ENCODE measurements around the gene TMCC1. TPM values are rescaled to one million over a fixed set of nuclear protein-coding genes. Genes with fewer than 3 reads are reported as not detected.

TMCC1 gene
- total RNA-seq, 1 donor from 2014 or later: 18.0 TPM

GRCh38 chr3:129632977-129633376 is 260.5 kb downstream of the TMCC1 start:
- Mint-ChIP-seq H3K27ac (no peak overlapping the region), H3K4me3 (ENCODE audit: low read depth) (no peak overlapping the region), H3K36me3 (ENCODE audit: low read depth) (no peaks in the 10 kb centered on the region), H3K4me1 (ENCODE audit: low read depth) (peaks cover 3% of the 10 kb centered on the region), H3K9me3 (no peaks in the 10 kb centered on the region), H3K27me3 (ENCODE audit: low read depth) (peaks cover 21% of the 10 kb centered on the region)
- no peak for DNase-seq (ENCODE audit: low spot score)
- intact Hi-C loops (cut with micrococcal nuclease): no loop called here

DNA sequence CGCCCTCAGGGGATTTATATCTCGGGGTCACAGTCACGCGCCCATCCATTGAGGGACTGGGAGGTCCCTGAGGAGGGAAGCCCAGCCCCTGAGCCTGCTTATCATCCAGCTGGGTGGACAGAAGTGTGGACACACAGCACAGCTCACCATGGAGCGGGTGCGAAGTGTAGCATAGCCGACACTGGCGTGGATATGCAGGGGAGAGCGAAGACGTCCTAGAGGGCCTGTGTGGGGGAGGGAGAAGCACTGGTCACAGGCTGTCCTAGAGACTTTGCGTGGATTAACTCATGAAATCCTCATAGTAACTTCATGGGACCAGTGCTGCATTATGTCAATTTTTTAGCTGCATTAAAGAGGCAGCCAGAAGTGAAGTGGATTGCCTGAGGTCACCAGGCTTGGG is 261.0 kb downstream of the TMCC1 start:
- H3K4me3 Mint-ChIP-seq (ENCODE audit: low read depth): no peak overlapping the region
- peaks cover 19% of the 10 kb centered on the region for H3K27me3 Mint-ChIP-seq (ENCODE audit: low read depth)

GRCh38 chr3:129632056-129632455 is 261.5 kb downstream of the TMCC1 start:
- Mint-ChIP-seq H3K9me3 (no peaks in the 10 kb centered on the region), H3K27ac (no peak overlapping the region), H3K27me3 (ENCODE audit: low read depth) (peaks cover 15% of the 10 kb centered on the region), H3K36me3 (ENCODE audit: low read depth) (no peaks in the 10 kb centered on the region), H3K4me1 (ENCODE audit: low read depth) (peaks cover 12% of the 10 kb centered on the region), H3K4me3 (ENCODE audit: low read depth) (no peak overlapping the region)
- DNase-seq (ENCODE audit: low spot score): no peak
- intact Hi-C loops (cut with micrococcal nuclease): no loop called here

More for the DNA sequence above, 261.0 kb downstream of the TMCC1 start:
- no peaks in the 10 kb centered on the region for H3K36me3 Mint-ChIP-seq (ENCODE audit: low read depth)
- peaks cover 7% of the 10 kb centered on the region for H3K4me1 Mint-ChIP-seq (ENCODE audit: low read depth)
- H3K9me3 Mint-ChIP-seq: no peaks in the 10 kb centered on the region
- intact Hi-C loops (cut with micrococcal nuclease): no loop called here
- no peak for DNase-seq (ENCODE audit: low spot score)
- no peak overlapping the region for H3K27ac Mint-ChIP-seq

DNA sequence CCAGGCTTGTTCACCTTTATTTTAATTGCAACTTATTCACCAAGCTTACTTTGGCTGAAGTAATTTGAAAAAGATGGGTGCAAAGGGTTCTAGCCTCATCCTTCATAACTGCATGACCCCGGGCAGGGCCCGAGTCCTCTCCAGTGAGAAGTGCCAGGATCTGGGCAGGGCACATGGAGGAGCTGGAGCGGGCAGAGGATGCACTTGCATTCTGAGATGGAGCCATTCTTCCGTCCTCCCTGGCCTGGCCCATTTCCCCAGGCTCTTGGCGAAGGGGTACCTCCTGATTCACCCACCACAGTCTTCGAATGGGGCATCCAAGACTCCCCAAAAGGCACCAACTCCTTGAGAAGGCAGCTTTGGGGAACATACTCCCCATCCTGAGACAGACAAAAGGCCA is 264.5 kb downstream of the TMCC1 start:
- Mint-ChIP-seq H3K27ac (no peak overlapping the region), H3K4me1 (ENCODE audit: low read depth) (peaks cover 18% of the 10 kb centered on the region), H3K36me3 (ENCODE audit: low read depth) (no peaks in the 10 kb centered on the region), H3K27me3 (ENCODE audit: low read depth) (peaks cover 5% of the 10 kb centered on the region), H3K4me3 (ENCODE audit: low read depth) (peak overlapping the region; percentile 2), H3K9me3 (no peaks in the 10 kb centered on the region)
- no peak for DNase-seq (ENCODE audit: low spot score)
- intact Hi-C loops (cut with micrococcal nuclease): loop anchor here (5.0 kb wide), 4 partner anchors 263 to 483 kb away; partner anchors contain the start of gene TMCC1

GRCh38 chr3:129628169-129628522 is 265.4 kb downstream of the TMCC1 start:
- no peaks in the 10 kb centered on the region for H3K36me3 Mint-ChIP-seq (ENCODE audit: low read depth)
- H3K4me3 Mint-ChIP-seq (ENCODE audit: low read depth): peak overlapping the region; percentile 86
- H3K27me3 Mint-ChIP-seq (ENCODE audit: low read depth): peaks cover 5% of the 10 kb centered on the region
- peaks cover 18% of the 10 kb centered on the region for H3K4me1 Mint-ChIP-seq (ENCODE audit: low read depth)
- intact Hi-C loops (cut with micrococcal nuclease): loop anchor here (5.0 kb wide), 4 partner anchors 264 to 484 kb away; partner anchors contain the start of gene TMCC1
- no peaks in the 10 kb centered on the region for H3K9me3 Mint-ChIP-seq
- H3K27ac Mint-ChIP-seq: peak overlapping the region; percentile 79
- DNase-seq (ENCODE audit: low spot score): no peak

DNA sequence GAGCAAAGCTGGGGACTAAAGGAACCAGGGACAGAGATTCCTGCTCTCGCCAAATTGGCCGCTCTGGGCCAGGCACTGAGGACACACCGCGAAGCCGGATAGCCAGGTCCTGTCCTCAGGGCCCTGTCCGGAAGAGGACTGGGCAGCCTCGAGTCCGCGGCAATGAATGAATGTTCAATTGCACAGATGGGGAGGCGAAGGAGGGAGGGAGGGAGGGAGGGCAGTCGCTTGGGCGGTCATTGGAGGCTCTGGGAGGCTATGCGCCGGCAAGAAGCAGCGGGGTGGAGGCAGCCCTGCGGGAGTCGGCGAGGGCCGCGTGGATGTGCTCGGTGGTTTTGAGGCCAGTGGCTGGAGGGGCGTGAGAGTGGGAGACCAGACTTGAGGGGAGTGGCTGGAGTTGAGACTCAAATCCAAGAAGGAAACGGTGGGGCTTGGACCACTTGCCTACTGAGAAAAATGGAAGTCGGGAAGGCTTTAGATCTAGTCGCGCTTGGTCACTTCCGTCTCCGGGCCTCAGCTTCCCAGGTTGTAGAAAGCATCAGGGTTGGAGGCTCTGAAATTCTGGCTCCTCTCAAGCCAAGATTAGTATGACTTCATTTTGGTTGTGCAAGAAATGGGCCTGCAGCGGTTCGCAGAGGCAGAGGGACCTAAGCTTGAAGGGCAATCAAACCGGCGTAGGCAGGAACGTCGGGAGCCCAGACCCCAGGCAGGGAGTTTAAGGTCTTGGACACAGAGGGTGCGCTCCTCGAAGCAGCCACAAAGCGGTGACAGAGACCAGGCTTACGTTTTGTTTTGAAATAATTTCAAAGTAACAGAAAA is 266.0 kb downstream of the TMCC1 start:
- intact Hi-C loops (cut with micrococcal nuclease): loop anchor here (1.0 to 5.0 kb wide), 7 partner anchors 17 to 485 kb away; partner anchors contain the start of gene TMCC1
- Mint-ChIP-seq H3K9me3 (no peaks in the 10 kb centered on the region), H3K36me3 (ENCODE audit: low read depth) (no peaks in the 10 kb centered on the region), H3K27ac (peak overlapping the region; percentile 79), H3K4me3 (ENCODE audit: low read depth) (peak overlapping the region; percentile 86), H3K27me3 (ENCODE audit: low read depth) (peaks cover 5% of the 10 kb centered on the region), H3K4me1 (ENCODE audit: low read depth) (peaks cover 18% of the 10 kb centered on the region)
- peak; percentile 44 for DNase-seq (ENCODE audit: low spot score)

GRCh38 chr3:129626744-129627349 is 266.7 kb downstream of the TMCC1 start:
- no peaks in the 10 kb centered on the region for H3K36me3 Mint-ChIP-seq (ENCODE audit: low read depth)
- intact Hi-C loops (cut with micrococcal nuclease): loop anchor here (1.0 to 5.0 kb wide), 7 partner anchors 16 to 485 kb away; partner anchors contain the start of gene TMCC1
- H3K4me3 Mint-ChIP-seq (ENCODE audit: low read depth): peak overlapping the region; percentile 86
- peak; percentile 69 for DNase-seq (ENCODE audit: low spot score)
- H3K4me1 Mint-ChIP-seq (ENCODE audit: low read depth): peaks cover 18% of the 10 kb centered on the region
- peak overlapping the region; percentile 79 for H3K27ac Mint-ChIP-seq
- H3K27me3 Mint-ChIP-seq (ENCODE audit: low read depth): peaks cover 5% of the 10 kb centered on the region
- H3K9me3 Mint-ChIP-seq: no peaks in the 10 kb centered on the region

- H3K27me3 Mint-ChIP-seq (ENCODE audit: low read depth): peaks cover 5% of the 10 kb centered on the region
- DNase-seq (ENCODE audit: low spot score): no peak
- intact Hi-C loops (cut with micrococcal nuclease): loop anchor here (5.0 kb wide), 4 partner anchors 267 to 487 kb away; partner anchors contain the start of gene TMCC1
- H3K27ac Mint-ChIP-seq: no peak overlapping the region
- peaks cover 18% of the 10 kb centered on the region for H3K4me1 Mint-ChIP-seq (ENCODE audit: low read depth)
- peak overlapping the region; percentile 56 for H3K4me3 Mint-ChIP-seq (ENCODE audit: low read depth)
- no peaks in the 10 kb centered on the region for H3K9me3 Mint-ChIP-seq
- H3K36me3 Mint-ChIP-seq (ENCODE audit: low read depth): no peaks in the 10 kb centered on the region
Observed at GRCh38 chr3:129625072-129625874, 268.2 kb downstream of the TMCC1 start.

DNA sequence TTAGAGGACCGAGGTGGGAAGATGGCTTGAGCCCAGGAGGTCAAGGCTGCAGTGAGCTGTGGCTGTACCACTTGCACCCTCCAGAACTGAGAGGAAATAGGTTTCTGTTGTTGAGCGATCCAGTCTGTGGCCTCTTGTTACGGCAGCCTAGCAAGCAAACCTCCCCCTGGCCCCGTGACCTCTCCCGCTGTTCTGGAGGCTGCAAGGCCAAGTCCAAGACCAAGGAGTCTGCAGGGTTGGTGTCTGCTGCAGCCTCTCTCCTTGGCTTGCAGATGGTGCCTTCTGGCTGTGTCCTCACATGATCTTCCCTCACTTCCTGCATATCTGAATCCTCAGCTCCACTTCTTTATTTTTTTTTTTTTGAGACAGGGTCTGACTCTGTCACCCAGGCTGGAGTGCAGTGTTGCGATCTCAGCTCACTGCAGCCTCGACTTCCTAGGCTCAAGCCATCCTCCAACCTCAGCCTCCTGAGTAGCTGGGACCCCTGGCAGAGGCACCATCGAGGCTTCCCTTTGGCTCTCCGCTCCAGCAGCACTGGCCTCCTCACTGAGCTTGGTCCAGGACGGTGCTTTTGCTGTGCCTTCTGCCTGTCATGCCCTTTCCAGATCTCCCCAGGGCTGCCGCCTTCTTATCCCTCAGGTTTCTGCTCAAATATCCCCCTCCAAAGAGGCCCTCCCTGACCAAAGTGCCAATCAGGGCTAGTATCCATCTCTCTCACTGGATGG is 269.0 kb downstream of the TMCC1 start:
- intact Hi-C loops (cut with micrococcal nuclease): loop anchor here (5.0 kb wide), 4 partner anchors 268 to 488 kb away; partner anchors contain the start of gene TMCC1
- Mint-ChIP-seq H3K27ac (no peak overlapping the region), H3K27me3 (ENCODE audit: low read depth) (peaks cover 2% of the 10 kb centered on the region), H3K4me1 (ENCODE audit: low read depth) (peaks cover 18% of the 10 kb centered on the region), H3K9me3 (no peaks in the 10 kb centered on the region), H3K36me3 (ENCODE audit: low read depth) (no peaks in the 10 kb centered on the region), H3K4me3 (ENCODE audit: low read depth) (no peak overlapping the region)
- DNase-seq (ENCODE audit: low spot score): no peak

DNA sequence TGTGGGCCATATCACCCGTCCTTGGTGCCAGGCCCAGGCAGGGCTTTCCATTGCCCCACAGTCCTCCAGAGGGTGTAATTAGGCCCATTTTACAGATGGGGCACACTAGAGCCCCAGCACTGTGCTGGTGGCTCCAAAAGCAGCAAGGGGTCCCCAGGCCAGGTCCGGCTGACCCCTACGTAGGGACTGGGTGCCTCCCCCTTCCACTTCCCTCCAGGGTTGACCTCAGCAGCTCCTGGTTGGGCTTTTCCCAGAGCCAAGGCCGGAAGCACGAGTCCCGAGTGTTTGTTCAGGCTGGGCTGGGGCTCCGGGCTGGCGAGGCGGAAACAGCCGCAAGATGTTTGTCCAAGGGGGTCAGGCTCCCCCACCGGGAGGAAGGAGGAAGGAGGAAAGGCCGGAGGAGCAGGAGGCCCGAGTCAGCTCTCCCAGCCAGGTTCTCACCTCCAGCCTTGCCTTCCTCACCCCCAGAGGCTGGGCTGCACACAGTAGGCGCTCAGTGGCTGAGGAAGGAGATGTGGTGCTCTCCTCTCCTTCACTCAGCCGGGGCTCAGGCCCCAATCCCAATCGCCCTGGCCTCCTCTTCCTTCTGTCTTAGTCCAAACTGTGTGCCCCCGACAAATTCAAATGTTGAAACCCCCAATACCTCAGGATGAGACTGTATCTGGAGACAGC is 269.9 kb downstream of the TMCC1 start:
- peaks cover 2% of the 10 kb centered on the region for H3K27me3 Mint-ChIP-seq (ENCODE audit: low read depth)
- no peak overlapping the region for H3K4me3 Mint-ChIP-seq (ENCODE audit: low read depth)
- peaks cover 21% of the 10 kb centered on the region for H3K4me1 Mint-ChIP-seq (ENCODE audit: low read depth)
- DNase-seq (ENCODE audit: low spot score): no peak
- intact Hi-C loops (cut with micrococcal nuclease): no loop called here
- no peaks in the 10 kb centered on the region for H3K36me3 Mint-ChIP-seq (ENCODE audit: low read depth)
- no peaks in the 10 kb centered on the region for H3K9me3 Mint-ChIP-seq
- H3K27ac Mint-ChIP-seq: no peak overlapping the region

- Mint-ChIP-seq H3K4me1 (ENCODE audit: low read depth) (peaks cover 19% of the 10 kb centered on the region), H3K4me3 (ENCODE audit: low read depth) (no peak overlapping the region), H3K27ac (no peak overlapping the region), H3K36me3 (ENCODE audit: low read depth) (no peaks in the 10 kb centered on the region), H3K27me3 (ENCODE audit: low read depth) (no peaks in the 10 kb centered on the region), H3K9me3 (no peaks in the 10 kb centered on the region)
- intact Hi-C loops (cut with micrococcal nuclease): no loop called here
- DNase-seq (ENCODE audit: low spot score): no peak
Observed at GRCh38 chr3:129622933-129623332, 270.6 kb downstream of the TMCC1 start.
